Neuron (in vitro differentiated cells): ENCODE measurements around the gene NTF4.

Experiments
- H2AFZ ChIP-seq: one replicate; pipeline ENCODE4 v1.6.1; 2013; ENCODE audit warnings: low read depth, mild to moderate bottlenecking, inconsistent platforms, low read length, moderate library complexity
- H3K27me3 ChIP-seq: one replicate; pipeline ENCODE4 v1.6.1; 2013; ENCODE audit warnings: low read length; ENCODE audit not compliant: insufficient read depth
- H3K36me3 ChIP-seq: one replicate; pipeline ENCODE4 v1.6.1; 2013; ENCODE audit warnings: low read length; ENCODE audit not compliant: insufficient read depth
- H3K4me1 ChIP-seq: one replicate; pipeline ENCODE4 v1.6.1; 2013; ENCODE audit warnings: low read length; ENCODE audit not compliant: insufficient read depth
- H3K4me3 ChIP-seq: 2 replicates; pipeline ENCODE4 v1.5.1; 2013; ENCODE audit warnings: mild to moderate bottlenecking, low read length, moderate library complexity
- H3K9me3 ChIP-seq: one replicate; pipeline ENCODE4 v1.6.1; 2013; ENCODE audit warnings: low read length

Gene NTF4

GRCh38 chr19:49064768-49065611 is at the start of gene NTF4:
TSS of gene NTF4 (minus strand) at chr19:49064818. CDS start at chr19:49061997, 2,821 bp downstream.
- peaks cover 10% of the 10 kb centered on the region for H3K4me1 ChIP-seq
- peak within 1 kb of the TSS; percentile 29 for H3K4me3 ChIP-seq
- peaks cover 8% of the 10 kb centered on the region for H3K9me3 ChIP-seq
- no peaks in the 10 kb centered on the region for H3K36me3 ChIP-seq
- peaks cover 42% of the 10 kb centered on the region for H3K27me3 ChIP-seq
- peak within 1 kb of the TSS; percentile 7 for H2AFZ ChIP-seq

GRCh38 chr19:49113762-49114629 is 49.4 kb upstream of the NTF4 start, which contains the start of gene LIN7B:
TSS of gene LIN7B (plus strand) at chr19:49114370. CDS start at chr19:49114405, 35 bp downstream.
- Histone ChIP-seq H3K9me3 (no peaks in the 10 kb centered on the region), H3K36me3 (peaks cover 10% of the 10 kb centered on the region), H2AFZ (peak within 1 kb of the TSS; percentile 55), H3K4me3 (peak within 1 kb of the TSS; percentile 53), H3K27me3 (no peaks in the 10 kb centered on the region), H3K4me1 (peaks cover 9% of the 10 kb centered on the region)

- Histone ChIP-seq H3K4me1 (peaks cover 3% of the 10 kb centered on the region), H3K36me3 (peaks cover 34% of the 10 kb centered on the region), H3K9me3 (no peaks in the 10 kb centered on the region), H3K4me3 (no peak overlapping the region), H2AFZ (no peak overlapping the region), H3K27me3 (no peaks in the 10 kb centered on the region)
These were observed 46.8 kb upstream of the NTF4 start for GRCh38 chr19:49111218-49111998.

GRCh38 chr19:49110567-49110966 is 45.9 kb upstream of the NTF4 start:
- H2AFZ ChIP-seq, result no peak overlapping the region
- no peaks in the 10 kb centered on the region for H3K27me3 ChIP-seq
- H3K4me3 ChIP-seq, result no peak overlapping the region
- peaks cover 42% of the 10 kb centered on the region for H3K36me3 ChIP-seq
- H3K9me3 ChIP-seq, result no peaks in the 10 kb centered on the region
- peaks cover 3% of the 10 kb centered on the region for H3K4me1 ChIP-seq

- H2AFZ ChIP-seq, result no peak overlapping the region
- no peak overlapping the region for H3K4me3 ChIP-seq
- peaks cover 3% of the 10 kb centered on the region for H3K4me1 ChIP-seq
- peaks cover 49% of the 10 kb centered on the region for H3K36me3 ChIP-seq
- H3K27me3 ChIP-seq, result no peaks in the 10 kb centered on the region
- H3K9me3 ChIP-seq, result no peaks in the 10 kb centered on the region
These were observed 45.1 kb upstream of the NTF4 start for GRCh38 chr19:49109569-49110233.

- Histone ChIP-seq H3K4me1 (peaks cover 3% of the 10 kb centered on the region), H3K4me3 (no peak overlapping the region), H2AFZ (no peak overlapping the region), H3K27me3 (no peaks in the 10 kb centered on the region), H3K36me3 (peaks cover 55% of the 10 kb centered on the region), H3K9me3 (no peaks in the 10 kb centered on the region)
These were observed 44.4 kb upstream of the NTF4 start for GRCh38 chr19:49109051-49109450.

GRCh38 chr19:49107625-49108459 is 43.2 kb upstream of the NTF4 start:
- H3K27me3 ChIP-seq, result no peaks in the 10 kb centered on the region
- H3K4me3 ChIP-seq, result no peak overlapping the region
- H2AFZ ChIP-seq, result no peak overlapping the region
- H3K36me3 ChIP-seq, result peaks cover 64% of the 10 kb centered on the region
- no peaks in the 10 kb centered on the region for H3K9me3 ChIP-seq
- no peaks in the 10 kb centered on the region for H3K4me1 ChIP-seq

GRCh38 chr19:49106648-49107135 is 42.1 kb upstream of the NTF4 start:
- Histone ChIP-seq H3K27me3 (no peaks in the 10 kb centered on the region), H3K4me1 (no peaks in the 10 kb centered on the region), H3K9me3 (no peaks in the 10 kb centered on the region), H3K36me3 (peaks cover 71% of the 10 kb centered on the region), H3K4me3 (no peak overlapping the region), H2AFZ (no peak overlapping the region)

GRCh38 chr19:49104229-49104864 is 39.7 kb upstream of the NTF4 start:
- no peaks in the 10 kb centered on the region for H3K4me1 ChIP-seq
- H3K4me3 ChIP-seq, result no peak overlapping the region
- no peak overlapping the region for H2AFZ ChIP-seq
- H3K36me3 ChIP-seq, result peaks cover 82% of the 10 kb centered on the region
- H3K27me3 ChIP-seq, result no peaks in the 10 kb centered on the region
- no peaks in the 10 kb centered on the region for H3K9me3 ChIP-seq

- H3K9me3 ChIP-seq, result no peaks in the 10 kb centered on the region
- peaks cover 82% of the 10 kb centered on the region for H3K36me3 ChIP-seq
- H3K27me3 ChIP-seq, result no peaks in the 10 kb centered on the region
- H3K4me1 ChIP-seq, result no peaks in the 10 kb centered on the region
- H2AFZ ChIP-seq, result no peak overlapping the region
- H3K4me3 ChIP-seq, result no peak overlapping the region
These were observed 38.9 kb upstream of the NTF4 start for GRCh38 chr19:49103331-49104085.

- H3K4me3 ChIP-seq, result no peak overlapping the region
- no peaks in the 10 kb centered on the region for H3K9me3 ChIP-seq
- H3K27me3 ChIP-seq, result no peaks in the 10 kb centered on the region
- H2AFZ ChIP-seq, result no peak overlapping the region
- peaks cover 79% of the 10 kb centered on the region for H3K36me3 ChIP-seq
- no peaks in the 10 kb centered on the region for H3K4me1 ChIP-seq
These were observed 37.7 kb upstream of the NTF4 start for GRCh38 chr19:49102303-49102702.
